Measurements from ENCODE around the gene EGLN1.
A peak's percentile ranks its signal among the peaks of the same experiment; 100 is the strongest.

EGLN1 gene

DNA sequence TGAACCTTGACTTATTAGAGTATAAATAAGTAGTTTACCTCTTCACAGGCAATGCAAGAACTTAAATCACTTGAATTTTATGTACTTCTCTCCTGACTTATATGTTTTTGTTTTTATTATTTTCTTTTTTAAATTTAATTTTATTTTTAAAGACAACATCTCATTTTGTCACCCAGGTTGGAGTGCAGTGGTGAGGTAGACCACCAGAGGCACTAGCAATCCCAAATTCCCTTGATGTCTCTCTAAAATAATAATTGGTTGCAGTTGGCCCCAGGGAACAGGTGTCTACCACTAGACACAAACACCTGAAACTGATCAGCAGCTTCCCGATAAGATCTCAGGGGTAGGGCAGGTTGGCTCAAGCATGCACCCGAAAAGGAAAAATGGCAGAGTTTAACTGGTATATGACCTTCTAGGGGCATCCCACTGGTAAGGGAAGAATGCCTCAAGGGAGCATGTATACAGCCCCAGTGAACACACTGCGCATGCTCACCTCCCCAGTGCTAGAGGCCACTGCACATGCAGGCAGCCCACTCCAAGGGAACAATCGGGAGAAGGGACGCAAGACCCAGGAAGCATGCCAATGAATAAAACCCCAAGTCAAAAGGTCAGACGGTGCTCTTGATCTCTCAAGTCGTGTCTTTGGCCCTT, 99.1 kb downstream of the EGLN1 start:
- no peak for DNase-seq

DNA sequence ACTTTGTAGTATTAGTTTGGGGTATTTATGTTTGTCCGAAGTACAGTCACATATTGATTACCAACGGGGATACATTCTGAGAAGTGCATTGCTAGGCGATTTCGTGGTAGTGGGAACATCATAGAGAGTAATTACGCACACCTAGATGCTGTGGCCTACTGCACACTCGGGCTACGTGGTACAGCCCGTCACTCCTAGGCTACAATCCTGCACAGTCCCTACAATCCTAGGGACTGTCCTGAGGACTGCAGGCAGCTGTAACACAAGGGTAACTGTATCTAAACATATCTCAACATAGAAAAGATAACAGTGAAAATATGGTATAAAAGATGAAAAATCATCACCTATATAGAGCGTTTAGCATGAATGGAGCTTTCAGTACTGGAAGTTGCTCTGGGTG, 103.0 kb downstream of the EGLN1 start:
- DNase-seq = no peak

DNA sequence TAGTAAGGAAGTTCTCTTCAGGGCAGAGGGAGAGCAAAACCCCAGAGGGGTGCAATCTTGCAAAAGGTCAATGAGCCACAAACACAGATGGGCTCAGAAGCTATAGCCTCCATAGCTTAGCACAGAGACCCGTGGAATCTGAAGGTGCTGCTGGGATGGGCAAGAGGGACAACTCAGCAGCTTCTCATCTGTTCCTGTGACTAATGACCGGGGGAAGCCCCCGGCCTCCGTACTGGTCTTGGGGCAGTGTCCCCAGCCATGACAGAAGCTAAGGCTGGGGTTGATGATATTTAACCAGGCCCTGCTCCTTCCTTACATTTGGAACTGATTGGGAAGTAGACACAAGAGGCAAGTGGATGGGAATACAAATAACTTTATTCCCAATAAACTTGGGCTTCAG, 103.5 kb downstream of the EGLN1 start:
- DNase-seq = no peak

DNA sequence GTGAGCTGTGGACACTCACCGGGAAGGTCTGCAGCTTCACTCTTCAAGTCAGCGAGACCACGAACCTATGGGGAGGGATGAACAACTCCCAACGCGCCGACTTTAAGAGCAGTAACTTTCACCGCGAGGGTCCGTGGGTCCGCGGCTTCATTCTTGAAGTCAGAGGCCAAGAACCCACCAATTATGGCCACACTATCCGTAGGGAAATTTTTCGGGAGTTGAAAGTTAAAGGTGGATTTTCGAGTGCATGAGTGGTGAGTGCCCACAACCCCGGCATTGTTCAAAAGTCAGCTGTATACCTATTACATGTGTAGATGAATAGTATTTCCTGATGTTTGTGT, 104.1 kb downstream of the EGLN1 start:
- no peak for DNase-seq

DNA sequence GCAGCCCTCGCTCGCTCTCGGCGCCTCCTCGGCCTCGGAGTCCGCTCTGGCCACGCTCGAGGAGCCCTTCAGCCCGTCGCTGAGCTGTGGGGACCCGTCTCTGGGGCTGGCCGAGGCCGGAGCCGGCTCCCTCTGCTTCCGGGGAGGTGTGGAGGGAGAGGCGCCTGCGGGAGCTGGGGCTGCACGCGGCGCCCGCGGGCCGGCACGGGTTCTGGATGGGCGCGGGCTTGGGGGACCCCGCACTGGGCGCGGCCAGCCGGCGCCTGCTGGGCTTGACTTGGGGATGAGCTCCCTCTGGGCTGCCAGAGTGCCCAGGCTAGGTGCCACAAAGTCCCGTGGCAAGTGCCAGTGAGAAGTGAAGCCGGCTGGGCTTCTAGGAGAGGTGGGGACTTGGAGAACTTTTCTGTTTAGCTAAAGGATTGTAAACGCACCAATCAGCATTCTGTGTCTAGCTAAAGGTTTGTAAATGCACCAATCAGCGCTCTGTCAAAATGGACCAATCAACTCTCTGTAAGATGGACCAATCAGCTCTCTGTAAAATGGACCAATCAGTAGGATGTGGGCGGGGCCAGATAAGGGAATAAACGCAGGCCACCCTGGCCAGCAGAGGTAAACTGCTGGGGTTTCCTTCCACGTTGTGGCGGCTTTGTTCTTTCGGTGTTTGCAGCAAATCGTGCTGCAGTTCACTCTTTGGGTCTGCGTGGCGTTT, 104.6 kb downstream of the EGLN1 start:
- DNase-seq = no peak

DNA sequence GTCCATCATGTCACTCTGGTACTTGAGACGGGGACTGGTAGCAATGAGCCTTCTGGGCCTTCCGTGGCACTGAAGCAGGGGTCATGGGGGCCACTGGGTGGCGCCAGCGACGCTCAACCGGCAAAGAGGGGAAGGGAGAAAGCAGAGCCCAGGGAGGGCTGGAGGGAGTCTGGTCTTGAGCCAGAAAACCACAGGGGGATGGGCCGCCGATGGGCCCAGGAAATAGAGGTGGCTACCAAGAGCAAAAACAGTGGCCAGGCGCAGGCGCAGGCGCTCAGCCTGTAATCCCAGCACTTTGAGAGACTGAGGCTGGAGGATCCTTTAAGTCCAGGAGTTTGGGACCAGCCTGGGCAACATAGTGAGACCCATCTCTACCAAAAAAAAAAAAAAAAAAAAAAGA, 106.2 kb downstream of the EGLN1 start:
- peak; percentile 32 for DNase-seq
